MCF 10A (cell line): ENCODE data around the gene ABCD4. TPM values are rescaled to one million over a fixed set of nuclear protein-coding genes. Genes with fewer than 3 reads are reported as not detected.
"Not testable (repeated sequence)": the region's sequence is repeated elsewhere in the genome, so short reads cannot be mapped to it uniquely, and the experiment has no call there.

Experiments used
- BruUV-seq: library from RNA; stranded (reverse); fragments of 400-500 nt; replicated peaks from 2 replicates; lab custom pipeline; 2021; lab: Mats Ljungman, UMichigan
- CTCF ChIA-PET: fragments of 300-600 bp; sonication (Branson Sonifier 250); formaldehyde crosslinking; extraction: SDS; loops from one replicate; lab custom pipeline; 2021; ENCODE audit warnings: antibody characterized with exemption, inconsistent platforms; lab: Yijun Ruan, JAX
- POLR2A ChIA-PET: fragments of 300-600, 350-650 bp; sonication (Branson Sonifier 250); formaldehyde crosslinking; extraction: SDS; loops from one replicate; lab custom pipeline; 2020; ENCODE audit warnings: antibody characterized with exemption, inconsistent platforms; lab: Yijun Ruan, JAX
- DNase-seq: peaks from one replicate; pipeline ENCODE4 v3.0.0-alpha.2; 2018; ENCODE audit not compliant: unreplicated experiment
- H3K27ac Mint-ChIP-seq: one replicate; pipeline ENCODE4 v1.8.0; 2022; ENCODE audit warnings: mild to moderate bottlenecking, low read depth, mixed read lengths; ENCODE audit not compliant: unreplicated experiment
- H3K27me3 Mint-ChIP-seq: one replicate; pipeline ENCODE4 v1.8.0; 2022; ENCODE audit warnings: mixed read lengths; ENCODE audit not compliant: insufficient read depth, unreplicated experiment
- H3K36me3 Mint-ChIP-seq: one replicate; pipeline ENCODE4 v1.8.0; 2022; ENCODE audit warnings: mild to moderate bottlenecking, moderate library complexity, mixed read lengths; ENCODE audit not compliant: insufficient read depth, unreplicated experiment
- H3K4me1 Mint-ChIP-seq: one replicate; pipeline ENCODE4 v1.8.0; 2022; ENCODE audit warnings: mixed read lengths; ENCODE audit not compliant: insufficient read depth, unreplicated experiment
- H3K4me3 Mint-ChIP-seq: one replicate; pipeline ENCODE4 v1.8.0; 2022; ENCODE audit warnings: mild to moderate bottlenecking, moderate library complexity, mixed read lengths; ENCODE audit not compliant: unreplicated experiment
- H3K9me3 Mint-ChIP-seq: one replicate; pipeline ENCODE4 v1.8.0; 2022; ENCODE audit warnings: mixed read lengths; ENCODE audit not compliant: unreplicated experiment
- intact Hi-C: fragments of 100-400 bp; cut with micrococcal nuclease; formaldehyde crosslinking; loops from 2 replicates; pipeline ENCODE4 v1.14.1; 2022
- total RNA-seq: library from RNA; stranded (reverse); gene quantifications from 2 replicates; pipeline ENCODE4 v1.2.3, GENCODE V29; 2022
- TF ChIP-seq, protein P1 (sequence below): fragments of 200-600 bp; IDR thresholded peaks from one replicate; pipeline ENCODE4 v1.8.0; 2022; ENCODE audit warnings: antibody characterized with exemption, mild to moderate bottlenecking; ENCODE audit not compliant: unreplicated experiment

ABCD4 gene
- total RNA-seq, 1 experiment from 2014 or later = 26.6 TPM

DNA sequence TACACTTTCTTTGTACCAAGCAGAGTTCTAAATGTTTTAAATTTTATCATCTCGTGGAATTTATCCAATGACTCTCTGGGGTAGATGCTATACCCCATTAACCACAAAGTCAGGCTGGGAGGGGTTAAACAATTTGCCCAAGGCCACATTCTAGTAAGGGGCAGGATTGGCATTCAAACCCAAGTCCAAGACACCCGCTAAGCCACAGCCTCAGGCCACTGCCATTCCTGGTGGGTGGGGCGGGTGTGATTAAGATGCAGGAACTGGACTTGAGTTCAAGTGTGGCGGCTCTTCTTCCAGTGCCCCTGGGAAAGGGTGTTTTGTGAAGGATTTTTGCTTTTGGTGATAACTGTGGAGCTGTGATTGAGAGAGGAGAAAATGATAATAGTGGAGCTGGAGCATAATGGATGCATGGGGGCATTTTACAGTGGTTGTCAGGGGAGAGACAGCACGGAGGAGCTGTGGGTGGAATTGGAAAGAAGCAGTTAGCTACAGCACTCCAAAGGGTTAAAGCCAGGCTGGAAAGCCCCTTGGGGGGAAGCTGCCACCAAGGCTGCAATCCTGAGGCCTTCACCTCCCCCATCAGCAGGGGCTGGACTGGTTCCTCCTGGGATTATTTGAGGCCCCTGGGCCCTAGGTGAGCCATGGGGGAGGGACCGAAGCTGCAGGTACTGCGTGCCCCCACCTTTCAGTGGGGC, 44.5 kb upstream of the ABCD4 start:
- H3K4me1 Mint-ChIP-seq = peaks cover 6% of the 10 kb centered on the region
- no peaks in the 10 kb centered on the region for H3K36me3 Mint-ChIP-seq
- H3K9me3 Mint-ChIP-seq = no peaks in the 10 kb centered on the region
- BruUV-seq = no TSS peak
- intact Hi-C loops = no loop called here
- TF ChIP-seq, protein P1, sequence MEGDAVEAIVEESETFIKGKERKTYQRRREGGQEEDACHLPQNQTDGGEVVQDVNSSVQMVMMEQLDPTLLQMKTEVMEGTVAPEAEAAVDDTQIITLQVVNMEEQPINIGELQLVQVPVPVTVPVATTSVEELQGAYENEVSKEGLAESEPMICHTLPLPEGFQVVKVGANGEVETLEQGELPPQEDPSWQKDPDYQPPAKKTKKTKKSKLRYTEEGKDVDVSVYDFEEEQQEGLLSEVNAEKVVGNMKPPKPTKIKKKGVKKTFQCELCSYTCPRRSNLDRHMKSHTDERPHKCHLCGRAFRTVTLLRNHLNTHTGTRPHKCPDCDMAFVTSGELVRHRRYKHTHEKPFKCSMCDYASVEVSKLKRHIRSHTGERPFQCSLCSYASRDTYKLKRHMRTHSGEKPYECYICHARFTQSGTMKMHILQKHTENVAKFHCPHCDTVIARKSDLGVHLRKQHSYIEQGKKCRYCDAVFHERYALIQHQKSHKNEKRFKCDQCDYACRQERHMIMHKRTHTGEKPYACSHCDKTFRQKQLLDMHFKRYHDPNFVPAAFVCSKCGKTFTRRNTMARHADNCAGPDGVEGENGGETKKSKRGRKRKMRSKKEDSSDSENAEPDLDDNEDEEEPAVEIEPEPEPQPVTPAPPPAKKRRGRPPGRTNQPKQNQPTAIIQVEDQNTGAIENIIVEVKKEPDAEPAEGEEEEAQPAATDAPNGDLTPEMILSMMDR = no peak
- peaks cover 31% of the 10 kb centered on the region for H3K27me3 Mint-ChIP-seq
- no peak overlapping the region for H3K4me3 Mint-ChIP-seq
- H3K27ac Mint-ChIP-seq = no peak overlapping the region
- POLR2A ChIA-PET = no interaction called here
- no peak for DNase-seq
- CTCF ChIA-PET = interaction anchor here (0.7 kb wide), 1 partner anchor 216 kb away, joined by 3 read pairs; no protein-coding TSS in a partner anchor

DNA sequence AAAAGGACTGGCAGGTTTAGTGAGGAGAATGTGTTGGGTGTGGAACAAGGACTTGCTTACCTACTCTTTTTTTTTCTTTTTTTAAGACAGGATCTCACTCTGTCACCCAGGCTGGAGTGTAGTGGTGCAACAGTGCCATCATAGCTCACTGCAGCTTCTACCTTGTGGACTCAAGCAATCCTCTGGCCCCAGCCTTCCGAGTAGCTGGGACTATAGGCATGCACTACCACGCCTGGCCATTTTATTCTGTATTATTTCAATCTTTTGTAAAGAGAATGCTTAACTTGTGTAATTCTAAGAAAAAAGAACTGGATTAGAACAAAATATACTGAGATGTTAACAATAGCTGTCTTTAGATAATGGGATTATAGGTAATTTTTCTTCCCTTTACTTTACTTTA, 43.6 kb upstream of the ABCD4 start:
- TF ChIP-seq, protein P1 = no peak
- Mint-ChIP-seq H3K4me1 (peaks cover 6% of the 10 kb centered on the region), H3K4me3 (no peak overlapping the region), H3K9me3 (no peaks in the 10 kb centered on the region), H3K27ac (no peak overlapping the region), H3K36me3 (no peaks in the 10 kb centered on the region), H3K27me3 (peaks cover 22% of the 10 kb centered on the region)
- DNase-seq = no peak
- ChIA-PET CTCF (interaction anchor here (1.0 kb wide), 1 partner anchor 143 kb away, joined by 6 read pairs; no protein-coding TSS in a partner anchor), POLR2A (interaction anchor here (0.5 kb wide), 1 partner anchor 417 kb away, joined by 3 read pairs; no protein-coding TSS in a partner anchor)
- no TSS peak for BruUV-seq
- intact Hi-C loops = no loop called here

DNA sequence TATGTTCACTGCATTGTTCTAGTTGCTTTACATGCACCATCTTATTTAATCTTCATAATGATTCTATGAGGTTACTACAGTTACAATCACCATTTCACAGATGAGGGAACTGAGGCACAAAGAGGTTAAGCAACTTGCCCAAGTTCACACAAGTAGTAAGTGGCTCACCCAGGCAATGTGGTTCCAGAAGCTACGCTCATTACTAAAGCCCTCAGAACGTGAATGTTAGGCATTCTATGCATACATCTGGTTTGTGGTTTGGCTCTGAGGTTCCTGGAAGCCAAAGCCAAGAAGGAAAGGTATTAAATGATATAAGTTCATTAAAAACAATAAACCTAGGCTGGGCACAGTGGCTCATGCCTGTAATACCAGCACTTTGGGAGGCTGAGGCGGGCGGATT, 31.2 kb upstream of the ABCD4 start:
- Mint-ChIP-seq H3K9me3 (no peaks in the 10 kb centered on the region), H3K4me3 (no peak overlapping the region), H3K36me3 (no peaks in the 10 kb centered on the region), H3K27me3 (peaks cover 12% of the 10 kb centered on the region), H3K27ac (no peak overlapping the region), H3K4me1 (no peaks in the 10 kb centered on the region)
- ChIA-PET CTCF (no interaction called here), POLR2A (no interaction called here)
- TF ChIP-seq, protein P1 = no peak
- intact Hi-C loops = no loop called here
- no TSS peak for BruUV-seq
- peak; percentile 37 for DNase-seq

DNA sequence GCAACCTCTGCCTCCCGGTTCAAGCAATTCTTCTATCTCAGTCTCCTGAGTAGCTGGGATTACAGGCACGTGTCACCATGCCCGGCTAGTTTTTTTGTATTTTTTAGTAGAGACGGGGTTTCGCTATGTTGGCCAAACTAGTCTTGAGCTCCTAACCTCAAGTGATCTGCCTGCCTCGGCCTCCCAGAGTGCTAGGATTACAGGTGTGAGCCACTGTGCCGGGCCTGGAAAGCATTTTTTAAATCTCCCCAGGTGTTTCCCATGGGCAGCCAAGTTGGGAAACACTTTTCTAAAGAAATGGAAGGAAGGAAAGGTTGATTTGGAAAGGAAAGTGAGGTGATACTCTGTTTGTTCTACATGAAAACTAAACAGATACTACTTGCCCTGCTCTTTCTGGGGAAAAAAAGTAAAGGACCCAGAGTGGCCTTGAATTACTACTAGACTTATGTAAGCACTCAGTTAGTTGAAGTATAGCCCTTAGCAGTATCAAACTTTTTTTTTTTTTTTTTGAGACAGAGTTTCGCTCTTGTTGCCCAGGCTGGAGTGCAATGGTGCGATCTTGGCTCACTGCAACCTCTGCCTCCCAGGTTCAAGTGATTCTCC, 27.3 kb upstream of the ABCD4 start:
- CTCF ChIA-PET, H3K36me3 Mint-ChIP-seq, H3K4me1 Mint-ChIP-seq, BruUV-seq, H3K4me3 Mint-ChIP-seq, H3K27ac Mint-ChIP-seq, intact Hi-C loops, DNase-seq, H3K9me3 Mint-ChIP-seq: not testable (repeated sequence)
- POLR2A ChIA-PET = interaction anchor here (0.6 kb wide), 1 partner anchor 21 kb away, joined by 3 read pairs; no protein-coding TSS in a partner anchor
- H3K27me3 Mint-ChIP-seq = peaks cover 17% of the 10 kb centered on the region
